Dorsolateral prefrontal cortex (tissue), 118 donors: ENCODE results near the gene GABRB3. TPM values are rescaled to one million over a fixed set of nuclear protein-coding genes. Genes with fewer than 3 reads are reported as not detected.

Experiments
- total RNA-seq, 120 experiments: library from RNA; stranded (reverse); gene quantifications; one replicate each; pipeline versions ENCODE4 v1.2.3 to v1.2.4, GENCODE V29; 2022

The GABRB3 gene
- total RNA-seq, 120 experiments from 2014 or later: 40.9 to 241 (median 150) TPM

Other genes starting within 250 kb of the GABRB3 start
- gene GABRA5, start 94.0 kb upstream of the GABRB3 start, total RNA-seq: 100 to 1,000 TPM in 2 of 120 experiments, 10 to 100 TPM in 118; 18.6 to 115 (median 53.3) TPM
- 10 to 100 TPM; 11.9 to 46.0 (median 28.2) TPM for gene GABRG3, start 198.1 kb upstream of the GABRB3 start, total RNA-seq